Left ventricle myocardium inferior (tissue), 1 donor: ENCODE measurements around the gene EFNB3. TPM values are rescaled to one million over a fixed set of nuclear protein-coding genes. Genes with fewer than 3 reads are reported as not detected.

ENCODE experiments used
- DNase-seq: peaks from one replicate; pipeline ENCODE4 v3.0.0-alpha.2; 2020
- H3K27ac ChIP-seq: fragments of 200-600 bp; replicated peaks from 2 replicates; pipeline ENCODE4 v1.8.0; 2021
- H3K27me3 ChIP-seq: fragments of 200-600 bp; 2 replicates; pipeline ENCODE4 v1.8.0; 2021; ENCODE audit warnings: low read depth
- H3K36me3 ChIP-seq: fragments of 200-600 bp; 2 replicates; pipeline ENCODE4 v1.8.0; 2021
- H3K4me1 ChIP-seq: fragments of 200-600 bp; 2 replicates; pipeline ENCODE4 v1.8.0; 2021
- H3K4me3 ChIP-seq: fragments of 200-600 bp; 2 replicates; pipeline ENCODE4 v1.8.0; 2021; ENCODE audit warnings: mild to moderate bottlenecking, moderate library complexity
- H3K9me3 ChIP-seq: fragments of 200-600 bp; replicated peaks from 2 replicates; pipeline ENCODE4 v1.8.0; 2021
- CTCF ChIP-seq: fragments of 200-600 bp; IDR thresholded peaks from 2 replicates; pipeline ENCODE4 v1.8.0; 2021; ENCODE audit warnings: antibody characterized with exemption, mild to moderate bottlenecking, borderline replicate concordance
- intact Hi-C: fragments of 100-400 bp; cut with micrococcal nuclease; formaldehyde crosslinking; loops from one replicate; pipeline ENCODE4 v1.11.0; 2022
- total RNA-seq: library from RNA; stranded (reverse); fragmentation: NEBNext Ultra II Directional; extraction: Animal tissue kit (Norgen Biotek cat#: 25700); gene quantifications from one replicate; pipeline ENCODE4 v1.2.1, GENCODE V29; 2021
- donor health status: DM: no; HTN: yes; CAD: no; lungs with severe emphysema.

The EFNB3 gene
- total RNA-seq, 1 donor from 2014 or later, result not detected

- intact Hi-C loops, result no loop called here
- Histone ChIP-seq H3K27me3 (no peaks in the 10 kb centered on the region), H3K4me3 (no peak overlapping the region), H3K9me3 (peaks cover 10% of the 10 kb centered on the region), H3K27ac (no peak overlapping the region), H3K36me3 (peaks cover 78% of the 10 kb centered on the region), H3K4me1 (no peaks in the 10 kb centered on the region)
- no peak for DNase-seq
- TF ChIP-seq CTCF, result peak; percentile 28
These were observed 31.8 kb upstream of the EFNB3 start for GRCh38 chr17:7673239-7673638.

- Histone ChIP-seq H3K27me3 (no peaks in the 10 kb centered on the region), H3K4me1 (no peaks in the 10 kb centered on the region), H3K4me3 (no peak overlapping the region), H3K36me3 (peaks cover 62% of the 10 kb centered on the region), H3K27ac (no peak overlapping the region), H3K9me3 (peaks cover 10% of the 10 kb centered on the region)
- intact Hi-C loops, result no loop called here
- TF ChIP-seq CTCF, result no peak
- no peak for DNase-seq
These were observed 30.1 kb upstream of the EFNB3 start for GRCh38 chr17:7674934-7675333.

- no peak for DNase-seq
- no peak overlapping the region for H3K27ac ChIP-seq
- peaks cover 10% of the 10 kb centered on the region for H3K9me3 ChIP-seq
- no peak overlapping the region for H3K4me3 ChIP-seq
- H3K36me3 ChIP-seq, result peaks cover 46% of the 10 kb centered on the region
- intact Hi-C loops, result no loop called here
- no peaks in the 10 kb centered on the region for H3K27me3 ChIP-seq
- TF ChIP-seq CTCF, result no peak
- no peaks in the 10 kb centered on the region for H3K4me1 ChIP-seq
These were observed 28.5 kb upstream of the EFNB3 start for GRCh38 chr17:7676533-7676932.

- H3K27me3 ChIP-seq, result no peaks in the 10 kb centered on the region
- no peaks in the 10 kb centered on the region for H3K4me1 ChIP-seq
- H3K36me3 ChIP-seq, result peaks cover 36% of the 10 kb centered on the region
- H3K4me3 ChIP-seq, result no peak overlapping the region
- no peak overlapping the region for H3K27ac ChIP-seq
- intact Hi-C loops, result no loop called here
- H3K9me3 ChIP-seq, result peaks cover 10% of the 10 kb centered on the region
- DNase-seq, result no peak
- TF ChIP-seq CTCF, result no peak
These were observed 27.5 kb upstream of the EFNB3 start for GRCh38 chr17:7677388-7678067.

- no peaks in the 10 kb centered on the region for H3K9me3 ChIP-seq
- H3K27ac ChIP-seq, result peak overlapping the region; percentile 99
- no peak for TF ChIP-seq CTCF
- H3K4me1 ChIP-seq, result peaks cover 53% of the 10 kb centered on the region
- no peaks in the 10 kb centered on the region for H3K36me3 ChIP-seq
- no peaks in the 10 kb centered on the region for H3K27me3 ChIP-seq
- no peak for DNase-seq
- intact Hi-C loops, result loop anchor here (5.0 kb wide), 1 partner anchor 53 kb away; the partner anchor contains the start of gene SHBG
- peak overlapping the region; percentile 95 for H3K4me3 ChIP-seq
These were observed 20.0 kb upstream of the EFNB3 start for GRCh38 chr17:7684851-7685532.
